Measurements from ENCODE around the gene LANCL3.

The LANCL3 gene

GRCh38 chrX:37652589-37653231 lies 81.2 kb downstream of the LANCL3 start:
- Mint-ChIP-seq H3K4me3 (no peak overlapping the region), H3K27me3 (no peaks in the 10 kb centered on the region), H3K27ac (no peak overlapping the region), H3K9me3 (no peaks in the 10 kb centered on the region), H3K4me1 (no peaks in the 10 kb centered on the region), H3K36me3 (no peaks in the 10 kb centered on the region)
- ATAC-seq = no peak

GRCh38 chrX:37653397-37654085 lies 82.1 kb downstream of the LANCL3 start:
- no peak for ATAC-seq
- Mint-ChIP-seq H3K9me3 (no peaks in the 10 kb centered on the region), H3K4me3 (no peak overlapping the region), H3K4me1 (no peaks in the 10 kb centered on the region), H3K27me3 (no peaks in the 10 kb centered on the region), H3K36me3 (no peaks in the 10 kb centered on the region), H3K27ac (no peak overlapping the region)

- no peaks in the 10 kb centered on the region for H3K9me3 Mint-ChIP-seq
- no peaks in the 10 kb centered on the region for H3K27me3 Mint-ChIP-seq
- H3K27ac Mint-ChIP-seq = no peak overlapping the region
- no peaks in the 10 kb centered on the region for H3K4me1 Mint-ChIP-seq
- no peak for ATAC-seq
- H3K4me3 Mint-ChIP-seq = no peak overlapping the region
- H3K36me3 Mint-ChIP-seq = no peaks in the 10 kb centered on the region
Observed at GRCh38 chrX:37658343-37659030, 87.0 kb downstream of the LANCL3 start.

- Mint-ChIP-seq H3K27me3 (no peaks in the 10 kb centered on the region), H3K4me1 (no peaks in the 10 kb centered on the region), H3K9me3 (no peaks in the 10 kb centered on the region), H3K27ac (no peak overlapping the region), H3K36me3 (no peaks in the 10 kb centered on the region), H3K4me3 (no peak overlapping the region)
- ATAC-seq = no peak
Observed at GRCh38 chrX:37659047-37659446, 87.6 kb downstream of the LANCL3 start.

GRCh38 chrX:37662181-37662580 lies 90.7 kb downstream of the LANCL3 start:
- no peak overlapping the region for H3K27ac Mint-ChIP-seq

GRCh38 chrX:37666516-37666915 lies 95.1 kb downstream of the LANCL3 start:
- no peak for ATAC-seq
- Mint-ChIP-seq H3K9me3 (peaks cover 3% of the 10 kb centered on the region), H3K36me3 (no peaks in the 10 kb centered on the region), H3K27ac (no peak overlapping the region), H3K4me3 (no peak overlapping the region), H3K27me3 (no peaks in the 10 kb centered on the region), H3K4me1 (no peaks in the 10 kb centered on the region)

More at GRCh38 chrX:37662181-37662580, 90.7 kb downstream of the LANCL3 start:
- Mint-ChIP-seq H3K36me3 (no peaks in the 10 kb centered on the region), H3K4me3 (no peak overlapping the region), H3K4me1 (no peaks in the 10 kb centered on the region), H3K27me3 (no peaks in the 10 kb centered on the region), H3K9me3 (peaks cover 3% of the 10 kb centered on the region)
- ATAC-seq = no peak

GRCh38 chrX:37667141-37667540 lies 95.7 kb downstream of the LANCL3 start:
- Mint-ChIP-seq H3K36me3 (no peaks in the 10 kb centered on the region), H3K9me3 (peaks cover 3% of the 10 kb centered on the region), H3K27me3 (no peaks in the 10 kb centered on the region), H3K4me3 (no peak overlapping the region), H3K27ac (no peak overlapping the region), H3K4me1 (no peaks in the 10 kb centered on the region)
- ATAC-seq = no peak

GRCh38 chrX:37672563-37672962 lies 101.1 kb downstream of the LANCL3 start:
- Mint-ChIP-seq H3K36me3 (no peaks in the 10 kb centered on the region), H3K27ac (no peak overlapping the region), H3K27me3 (no peaks in the 10 kb centered on the region), H3K4me1 (no peaks in the 10 kb centered on the region), H3K4me3 (no peak overlapping the region), H3K9me3 (no peaks in the 10 kb centered on the region)
- no peak for ATAC-seq

GRCh38 chrX:37676811-37677210 lies 105.3 kb downstream of the LANCL3 start:
- Mint-ChIP-seq H3K4me1 (no peaks in the 10 kb centered on the region), H3K9me3 (no peaks in the 10 kb centered on the region), H3K4me3 (no peak overlapping the region), H3K27me3 (no peaks in the 10 kb centered on the region), H3K36me3 (no peaks in the 10 kb centered on the region), H3K27ac (no peak overlapping the region)
- ATAC-seq = no peak

GRCh38 chrX:37677243-37677642 lies 105.8 kb downstream of the LANCL3 start:
- Mint-ChIP-seq H3K27ac (no peak overlapping the region), H3K4me3 (no peak overlapping the region), H3K27me3 (no peaks in the 10 kb centered on the region), H3K4me1 (no peaks in the 10 kb centered on the region), H3K9me3 (no peaks in the 10 kb centered on the region), H3K36me3 (no peaks in the 10 kb centered on the region)
- ATAC-seq = no peak

- H3K36me3 Mint-ChIP-seq = no peaks in the 10 kb centered on the region
- no peaks in the 10 kb centered on the region for H3K27me3 Mint-ChIP-seq
- no peaks in the 10 kb centered on the region for H3K4me1 Mint-ChIP-seq
- H3K4me3 Mint-ChIP-seq = no peak overlapping the region
- H3K27ac Mint-ChIP-seq = no peak overlapping the region
- no peak for ATAC-seq
- no peaks in the 10 kb centered on the region for H3K9me3 Mint-ChIP-seq
Observed at GRCh38 chrX:37677765-37678164, 106.3 kb downstream of the LANCL3 start.

- no peak overlapping the region for H3K4me3 Mint-ChIP-seq
- H3K9me3 Mint-ChIP-seq = no peaks in the 10 kb centered on the region
- no peaks in the 10 kb centered on the region for H3K27me3 Mint-ChIP-seq
- H3K36me3 Mint-ChIP-seq = no peaks in the 10 kb centered on the region
- no peak for ATAC-seq
- no peak overlapping the region for H3K27ac Mint-ChIP-seq
- H3K4me1 Mint-ChIP-seq = no peaks in the 10 kb centered on the region
Observed at GRCh38 chrX:37678574-37678973, 107.1 kb downstream of the LANCL3 start.

GRCh38 chrX:37679230-37679629 lies 107.8 kb downstream of the LANCL3 start:
- H3K4me1 Mint-ChIP-seq = no peaks in the 10 kb centered on the region
- no peak for ATAC-seq
- H3K27ac Mint-ChIP-seq = no peak overlapping the region
- no peaks in the 10 kb centered on the region for H3K36me3 Mint-ChIP-seq
- H3K4me3 Mint-ChIP-seq = no peak overlapping the region
- no peaks in the 10 kb centered on the region for H3K9me3 Mint-ChIP-seq
- no peaks in the 10 kb centered on the region for H3K27me3 Mint-ChIP-seq

GRCh38 chrX:37679888-37680287 lies 108.4 kb downstream of the LANCL3 start:
- Mint-ChIP-seq H3K4me1 (no peaks in the 10 kb centered on the region), H3K27ac (no peak overlapping the region)

GRCh38 chrX:37684426-37684825 lies 113.0 kb downstream of the LANCL3 start:
- Mint-ChIP-seq H3K27me3 (no peaks in the 10 kb centered on the region), H3K9me3 (no peaks in the 10 kb centered on the region), H3K27ac (no peak overlapping the region), H3K4me3 (no peak overlapping the region), H3K36me3 (no peaks in the 10 kb centered on the region), H3K4me1 (no peaks in the 10 kb centered on the region)
- ATAC-seq = no peak

More at GRCh38 chrX:37679888-37680287, 108.4 kb downstream of the LANCL3 start:
- Mint-ChIP-seq H3K27me3 (no peaks in the 10 kb centered on the region), H3K4me3 (no peak overlapping the region), H3K36me3 (no peaks in the 10 kb centered on the region), H3K9me3 (no peaks in the 10 kb centered on the region)
- ATAC-seq = no peak

- Mint-ChIP-seq H3K9me3 (no peaks in the 10 kb centered on the region), H3K4me3 (no peak overlapping the region)
Observed at GRCh38 chrX:37684973-37685372, 113.5 kb downstream of the LANCL3 start.

More at GRCh38 chrX:37684973-37685372, 113.5 kb downstream of the LANCL3 start:
- no peaks in the 10 kb centered on the region for H3K4me1 Mint-ChIP-seq
- H3K36me3 Mint-ChIP-seq = no peaks in the 10 kb centered on the region
- no peaks in the 10 kb centered on the region for H3K27me3 Mint-ChIP-seq
- no peak overlapping the region for H3K27ac Mint-ChIP-seq
- no peak for ATAC-seq
